GM18499 (cell line): ENCODE data around the gene DACH2.

Experiments
- ATAC-seq: cut with Tn5 transposase; IDR thresholded peaks from one replicate; pipeline ENCODE4 v1.9.1; 2021; ENCODE audit warnings: moderate number of reproducible peaks; ENCODE audit not compliant: insufficient read depth, unreplicated experiment

The DACH2 gene

DNA sequence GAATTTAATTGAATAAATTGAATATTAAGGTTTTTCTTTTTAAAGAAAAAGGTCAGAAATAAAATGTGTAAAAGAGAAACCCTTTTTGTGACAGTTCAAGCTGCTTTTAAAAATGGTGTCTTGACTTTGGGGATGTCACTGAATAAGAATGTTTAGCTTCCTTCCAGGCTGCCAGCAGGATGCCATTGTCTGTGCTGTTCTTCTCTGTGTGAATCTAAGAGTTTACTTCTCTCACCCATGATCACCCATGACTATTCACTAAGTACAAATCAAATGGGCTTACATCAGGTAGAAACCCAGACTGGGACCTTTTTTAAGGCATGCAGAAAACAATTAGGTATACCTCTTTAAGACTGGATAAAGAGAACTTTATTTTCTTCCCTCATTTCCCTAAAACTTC lies 115.3 kb downstream of the DACH2 start:
- no peak for ATAC-seq

DNA sequence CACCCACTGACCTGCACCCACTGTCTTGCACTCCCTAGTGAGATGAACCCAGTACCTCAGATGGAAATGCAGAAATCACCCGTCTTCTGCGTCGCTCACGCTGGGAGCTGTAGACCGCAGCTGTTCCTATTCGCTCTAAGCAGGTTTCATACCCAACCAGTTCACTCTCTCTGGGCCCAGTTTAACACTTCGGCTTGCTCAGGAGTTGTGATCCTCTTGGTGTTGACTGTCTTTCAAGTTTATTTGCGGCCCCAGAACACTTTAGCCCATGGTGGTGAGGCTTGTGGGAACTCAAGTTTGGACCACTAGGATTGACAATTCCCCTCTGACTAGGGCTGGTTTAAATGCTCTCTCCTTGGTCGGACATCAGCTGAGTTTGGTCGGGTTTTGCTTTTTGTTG lies 147.0 kb downstream of the DACH2 start:
- no peak for ATAC-seq

DNA sequence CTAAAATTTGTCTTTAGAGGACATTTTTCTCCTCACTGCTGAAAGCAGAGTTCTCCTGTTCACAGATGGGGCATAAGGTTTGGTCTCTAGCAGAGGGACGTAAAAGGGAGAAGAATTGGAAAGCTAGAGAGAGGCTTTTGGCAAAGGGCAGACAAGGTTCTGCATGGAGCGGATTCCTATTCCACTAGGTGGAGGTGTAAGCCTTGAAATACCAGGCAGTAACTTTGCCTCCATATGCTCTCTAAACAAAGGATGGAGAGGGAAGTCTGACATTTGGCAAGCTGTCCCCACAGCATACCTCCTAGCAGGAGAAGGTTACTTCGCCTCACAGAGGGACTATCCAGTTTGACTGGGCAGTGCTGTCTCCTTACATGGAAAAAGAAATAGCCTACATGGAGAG lies 174.7 kb downstream of the DACH2 start:
- ATAC-seq, result no peak

DNA sequence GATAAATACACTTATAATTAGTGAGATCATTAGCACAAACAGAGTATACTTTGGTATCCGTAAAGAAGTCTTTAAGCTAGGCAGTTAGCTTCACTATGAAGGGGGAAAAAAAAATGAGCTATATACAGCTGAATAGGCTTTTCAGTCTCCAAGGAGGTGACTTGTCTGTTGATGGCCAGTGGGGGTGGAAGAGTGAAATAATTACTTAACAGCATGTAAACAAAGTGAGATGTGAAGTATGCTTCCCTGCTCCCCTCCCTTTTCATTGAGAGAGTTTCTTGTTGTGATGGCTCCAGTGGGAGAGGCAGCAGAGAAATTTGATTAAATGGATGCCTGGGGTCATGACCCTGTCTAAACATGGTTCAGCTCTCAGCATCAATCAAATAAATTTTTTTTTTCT lies 180.9 kb downstream of the DACH2 start:
- no peak for ATAC-seq

DNA sequence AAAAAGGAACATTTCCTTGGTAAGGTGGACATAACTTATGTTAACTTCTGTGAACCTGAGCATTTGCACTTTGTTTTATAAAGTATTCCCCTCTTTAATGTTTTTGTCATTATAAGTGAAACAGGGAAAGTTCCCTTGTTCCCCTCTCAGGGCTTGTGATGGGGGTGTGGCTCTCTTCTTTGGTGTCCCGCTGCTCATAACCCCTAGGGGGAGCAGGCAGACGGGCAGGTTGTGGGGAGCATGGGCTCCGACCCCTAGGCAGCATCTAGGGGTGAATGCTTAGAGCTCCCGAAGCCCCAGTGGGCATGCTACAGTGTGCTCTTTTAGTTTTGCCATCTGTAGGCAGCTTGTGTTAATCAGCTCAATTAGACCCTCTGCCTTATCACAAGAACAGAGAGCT lies 200.4 kb downstream of the DACH2 start:
- no peak for ATAC-seq

DNA sequence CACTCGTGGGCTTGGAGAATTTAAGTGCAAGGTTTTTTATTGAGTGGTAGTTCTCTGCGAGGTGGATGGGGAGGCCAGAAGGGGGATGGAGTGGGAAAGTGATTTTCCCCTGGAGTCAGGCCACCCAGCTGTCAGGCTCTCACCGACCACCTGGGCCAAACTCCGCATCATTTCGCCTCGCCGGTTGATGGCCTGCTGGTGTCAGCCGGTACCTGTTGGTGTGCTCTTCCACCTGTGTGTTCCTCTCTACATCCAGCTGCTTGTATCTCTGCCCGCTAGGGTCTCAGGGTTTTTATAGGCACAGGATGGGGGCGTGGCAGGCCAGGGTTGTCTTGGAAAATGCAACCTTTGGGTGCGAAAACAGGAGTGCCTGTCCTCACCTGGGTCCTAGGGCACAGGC lies 200.9 kb downstream of the DACH2 start:
- ATAC-seq, result no peak

DNA sequence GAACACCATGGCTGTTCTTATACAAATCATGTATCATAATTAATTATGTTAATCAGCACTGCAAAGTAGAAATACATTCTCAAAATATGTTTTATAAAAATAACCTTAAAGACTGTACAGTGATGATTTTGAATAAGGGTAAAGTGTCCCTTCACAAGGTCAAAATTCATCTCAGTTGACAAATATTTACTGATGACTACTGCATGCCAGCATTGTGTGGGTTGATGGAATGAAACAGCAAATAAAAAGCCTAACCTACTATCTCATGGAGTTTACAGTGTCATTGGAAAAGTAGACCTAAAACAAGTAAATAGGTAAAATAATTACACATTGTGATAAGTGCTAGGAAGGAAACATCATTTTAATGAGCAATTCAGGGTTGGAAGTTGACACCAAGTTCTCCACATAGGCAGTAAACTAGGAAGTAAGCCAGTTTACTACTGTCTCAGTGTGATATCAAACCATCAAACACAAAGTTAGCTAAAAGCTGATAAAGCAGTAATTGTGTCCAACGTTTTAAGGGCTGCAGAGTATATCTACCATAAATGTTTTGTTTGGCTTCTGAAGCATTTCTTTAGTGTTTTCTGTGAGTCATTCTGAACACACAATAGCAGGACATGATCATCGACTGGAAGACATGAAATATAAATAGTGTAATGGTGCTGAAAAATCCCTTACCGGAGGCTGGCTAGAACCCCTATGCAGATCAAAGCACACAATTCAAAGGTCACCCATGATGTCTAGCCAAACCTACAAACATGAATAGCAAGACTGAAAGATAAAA lies 221.8 kb downstream of the DACH2 start:
- no peak for ATAC-seq

DNA sequence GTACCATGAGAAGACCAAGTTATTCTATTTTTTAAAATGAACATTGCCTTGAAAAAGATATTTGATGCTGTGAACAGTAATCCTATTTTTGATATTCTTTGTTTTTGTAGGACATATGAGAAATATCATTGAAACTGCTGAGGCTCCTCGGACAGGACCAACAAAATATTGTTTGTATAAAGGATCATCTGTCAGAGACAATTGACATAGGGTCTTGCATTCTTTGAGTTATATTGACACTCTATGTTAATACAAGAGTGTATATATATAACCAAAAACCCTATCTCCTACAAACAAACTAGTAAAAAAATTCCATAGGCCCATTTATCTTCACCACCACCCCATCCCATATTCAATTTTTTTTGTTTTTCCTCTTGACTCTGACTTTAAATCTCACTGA lies 222.7 kb downstream of the DACH2 start:
- ATAC-seq, result no peak

DNA sequence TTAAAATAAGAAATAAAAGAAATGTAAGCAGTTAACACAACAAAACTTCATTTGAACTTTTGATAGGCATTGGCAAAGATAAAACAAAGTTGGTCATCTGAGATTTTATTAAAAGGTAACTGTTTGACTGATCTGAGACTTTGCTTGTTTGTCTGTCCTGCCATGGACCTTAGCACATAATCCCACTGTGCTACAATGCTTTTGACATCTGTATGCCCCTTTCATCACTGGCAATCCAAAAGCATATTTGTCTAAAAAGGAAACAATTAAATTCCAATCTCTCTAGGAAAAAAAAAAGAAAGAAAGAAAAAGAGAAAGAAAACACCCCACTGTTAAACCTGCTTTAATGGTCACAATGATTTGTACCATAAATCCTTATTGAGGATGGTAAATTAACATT lies 231.0 kb downstream of the DACH2 start:
- ATAC-seq, result no peak

DNA sequence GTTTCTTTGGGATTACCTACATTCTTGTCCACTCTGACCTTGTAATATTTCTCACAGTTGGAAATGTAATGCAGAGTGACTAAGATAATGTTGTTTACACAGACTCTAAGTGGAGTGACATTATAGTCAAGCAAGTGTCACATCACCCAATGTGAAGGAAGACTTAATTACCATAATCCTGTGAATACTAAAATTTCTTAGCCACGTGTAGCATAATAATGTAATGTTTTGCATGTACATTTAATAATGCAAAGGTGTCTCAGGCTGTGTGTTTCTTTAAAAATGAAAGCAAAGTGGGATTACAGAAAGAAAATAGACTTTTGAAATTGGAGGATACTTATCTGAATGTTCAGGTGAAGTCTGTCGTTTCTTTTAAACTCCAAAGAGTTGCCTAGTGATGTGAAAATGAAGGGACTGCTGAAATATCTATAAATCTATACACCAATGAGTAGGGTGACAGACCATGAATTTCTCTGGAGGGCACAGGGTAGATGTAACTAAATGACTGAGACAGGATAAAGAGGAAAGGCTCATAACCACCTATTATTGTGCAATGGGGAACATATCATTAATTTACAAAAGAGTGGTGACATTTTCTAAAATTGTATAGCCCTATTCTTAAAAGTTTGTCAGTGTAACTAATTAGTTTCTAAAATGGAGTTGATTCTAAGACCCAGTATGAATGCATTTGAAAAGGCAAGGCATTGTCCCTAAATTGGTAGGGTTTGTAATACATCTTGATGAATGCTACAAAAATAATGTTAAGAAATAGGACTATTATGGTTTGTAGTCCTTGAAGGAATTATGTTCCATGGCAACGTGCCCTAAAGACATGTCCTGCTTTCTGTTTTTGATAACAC lies 235.7 kb downstream of the DACH2 start:
- no peak for ATAC-seq

DNA sequence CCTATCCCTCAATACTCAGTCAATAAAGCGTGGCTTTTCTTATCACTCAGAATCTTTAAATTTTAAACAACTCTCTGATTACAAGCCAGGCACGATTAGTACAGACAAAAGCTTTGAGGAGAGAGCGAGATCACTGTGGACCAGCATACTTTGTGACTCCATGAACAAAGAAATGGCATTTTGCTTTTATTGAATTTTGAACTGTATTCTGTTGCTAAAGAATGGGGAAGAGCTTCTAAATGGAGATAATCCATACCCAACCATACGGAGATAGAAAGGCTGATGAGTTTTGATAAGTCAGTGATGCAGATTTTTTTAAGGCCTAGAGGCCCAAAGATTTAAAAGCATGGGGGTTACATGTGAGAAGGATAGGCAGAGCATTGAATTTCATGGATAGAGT lies 259.1 kb downstream of the DACH2 start:
- no peak for ATAC-seq

DNA sequence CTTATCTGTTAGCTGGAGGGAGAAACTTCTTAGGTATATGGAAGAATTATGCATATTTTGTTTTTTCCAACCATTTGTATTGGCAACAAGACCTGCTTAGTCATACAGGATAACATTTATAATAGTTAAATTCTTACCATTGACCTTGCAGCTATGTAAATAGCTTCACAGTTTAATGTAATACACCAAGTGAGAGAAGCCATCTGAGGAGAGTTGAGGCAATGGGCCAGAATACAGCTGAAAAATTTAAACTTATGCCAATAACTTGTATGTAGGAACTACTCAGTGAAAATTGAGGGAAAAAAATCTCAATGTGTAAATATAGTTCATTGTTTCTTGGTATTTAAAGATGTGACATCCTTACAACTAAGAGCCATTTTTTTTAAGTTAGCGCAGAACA lies 273.5 kb downstream of the DACH2 start:
- ATAC-seq, result no peak

DNA sequence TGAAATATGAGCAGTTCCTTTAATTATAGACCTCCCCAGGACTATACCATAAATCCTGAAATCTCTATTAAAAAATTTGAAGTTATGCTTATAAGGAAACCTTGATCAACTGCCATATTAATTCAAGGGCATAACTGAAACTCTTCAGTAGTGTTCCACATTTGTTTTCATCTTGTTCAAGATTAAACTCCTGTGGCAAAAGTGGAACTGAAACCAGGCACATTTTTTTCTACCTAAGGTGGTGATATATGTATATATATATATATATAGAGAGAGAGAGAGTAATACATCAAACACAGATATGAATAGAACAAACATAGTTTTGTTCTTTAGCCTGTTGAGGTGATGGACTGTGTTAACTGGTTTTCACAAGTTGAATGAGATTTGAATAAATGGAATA lies 287.9 kb downstream of the DACH2 start:
- no peak for ATAC-seq

DNA sequence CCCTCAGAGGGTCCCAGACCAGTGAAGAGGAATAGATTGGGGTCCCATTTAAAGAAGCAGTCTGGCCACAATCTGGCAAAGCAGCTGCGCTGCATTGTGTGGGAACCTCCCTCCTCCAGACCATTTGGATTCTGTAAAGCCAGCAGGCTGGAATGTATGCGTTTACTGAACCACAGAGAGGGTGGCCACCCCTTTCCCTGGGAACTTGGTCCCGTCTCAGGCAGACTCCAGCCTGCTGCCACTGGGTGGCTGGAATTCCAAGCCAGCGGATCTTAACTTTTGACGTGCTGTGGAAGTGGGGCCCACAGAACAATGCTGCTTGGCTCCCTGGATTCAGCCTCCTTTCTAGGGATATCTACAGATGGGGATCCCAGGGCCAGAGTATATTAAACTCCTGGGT lies 307.2 kb downstream of the DACH2 start:
- ATAC-seq, result no peak

DNA sequence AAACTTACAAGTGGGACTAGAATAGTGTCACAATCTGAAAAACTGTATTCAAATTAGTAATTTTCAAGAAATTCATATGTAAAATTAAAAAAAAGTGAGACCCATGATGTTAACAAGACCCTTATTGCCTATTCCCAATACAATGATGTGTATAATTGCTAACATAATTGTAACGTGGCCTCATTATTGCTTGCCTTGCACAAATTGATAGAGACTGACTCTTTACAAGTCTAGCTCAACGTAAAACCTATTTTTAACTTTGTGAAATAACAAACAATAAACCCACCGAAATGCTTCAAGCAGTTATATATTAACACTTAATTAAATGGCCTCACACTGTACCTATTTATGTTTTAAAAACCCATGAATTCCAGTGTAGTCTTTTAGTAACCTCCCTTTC lies 312.5 kb downstream of the DACH2 start:
- no peak for ATAC-seq

DNA sequence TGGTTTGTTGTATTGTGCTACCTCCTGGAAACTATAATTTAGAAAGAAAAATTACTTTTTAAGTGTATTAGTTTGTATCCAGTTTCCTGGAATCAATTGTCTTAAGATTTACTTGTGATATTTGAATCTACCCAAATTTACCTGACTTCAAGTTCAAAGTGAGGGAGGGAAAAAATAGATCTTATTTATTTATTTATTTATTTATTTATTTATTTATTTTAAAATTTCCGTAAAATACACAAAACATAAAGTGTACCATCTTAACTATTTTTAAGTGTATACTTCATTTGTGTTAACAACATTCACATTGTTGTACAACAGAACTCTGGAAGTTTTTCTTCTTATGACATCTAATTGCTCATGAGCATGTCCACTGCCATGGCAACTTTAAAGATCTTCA lies 356.0 kb downstream of the DACH2 start:
- ATAC-seq, result no peak

DNA sequence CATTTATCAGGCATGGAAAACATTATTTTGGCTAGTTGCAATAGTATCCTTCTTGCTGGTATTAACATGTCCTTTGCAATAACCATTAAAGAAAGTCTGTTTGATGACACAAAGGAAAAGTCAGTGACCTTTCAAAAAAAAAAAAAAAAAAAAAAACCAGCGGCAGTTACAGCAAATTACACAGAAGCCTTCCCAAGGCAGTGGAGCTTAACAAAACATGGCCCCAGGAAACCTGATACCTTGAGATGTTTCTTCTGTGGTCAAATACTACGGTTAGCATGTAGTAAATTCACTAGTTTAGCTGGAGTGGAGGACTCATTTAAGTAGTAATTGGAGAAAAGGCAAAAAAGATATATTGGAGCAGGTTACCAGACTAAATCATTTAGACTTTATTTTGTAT lies 359.1 kb downstream of the DACH2 start:
- no peak for ATAC-seq

DNA sequence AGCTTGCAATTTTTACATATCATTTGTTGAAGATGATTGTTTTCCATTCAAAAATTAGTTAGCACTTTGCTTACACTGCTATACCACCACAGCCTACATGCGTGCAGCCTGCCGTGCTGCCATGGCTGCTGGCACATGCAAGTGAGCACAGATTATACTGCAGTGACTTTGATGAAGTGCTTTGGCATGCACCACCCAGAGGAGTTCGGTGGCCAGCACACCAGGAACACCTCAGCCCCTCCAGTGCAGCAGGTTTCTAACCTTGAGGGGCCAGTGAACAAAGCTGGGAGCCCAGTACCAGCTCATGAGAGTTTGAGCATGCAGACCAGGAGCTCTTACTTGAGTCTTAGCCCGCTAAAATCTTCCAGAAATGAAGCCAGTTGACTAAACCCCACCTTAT lies 431.5 kb downstream of the DACH2 start:
- no peak for ATAC-seq

DNA sequence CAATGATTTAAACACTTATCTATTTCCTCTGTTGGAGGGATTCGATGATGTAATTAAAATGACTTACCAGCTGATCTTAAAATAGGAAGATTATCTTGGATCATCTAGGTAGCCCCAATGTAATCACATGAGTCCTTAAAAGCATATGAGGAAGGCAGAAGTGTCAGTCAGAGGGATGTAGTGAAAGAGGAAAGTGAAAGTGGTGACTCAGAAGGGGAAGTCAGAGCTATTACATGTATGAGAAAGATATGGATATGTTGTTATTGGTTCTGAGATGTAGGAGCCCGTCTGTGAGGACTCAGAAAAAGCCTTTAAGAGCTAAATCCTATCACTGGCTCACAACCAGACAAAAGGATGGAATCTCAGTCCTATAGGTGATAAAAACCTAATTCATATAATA lies 456.4 kb downstream of the DACH2 start:
- ATAC-seq, result peak; percentile 74

DNA sequence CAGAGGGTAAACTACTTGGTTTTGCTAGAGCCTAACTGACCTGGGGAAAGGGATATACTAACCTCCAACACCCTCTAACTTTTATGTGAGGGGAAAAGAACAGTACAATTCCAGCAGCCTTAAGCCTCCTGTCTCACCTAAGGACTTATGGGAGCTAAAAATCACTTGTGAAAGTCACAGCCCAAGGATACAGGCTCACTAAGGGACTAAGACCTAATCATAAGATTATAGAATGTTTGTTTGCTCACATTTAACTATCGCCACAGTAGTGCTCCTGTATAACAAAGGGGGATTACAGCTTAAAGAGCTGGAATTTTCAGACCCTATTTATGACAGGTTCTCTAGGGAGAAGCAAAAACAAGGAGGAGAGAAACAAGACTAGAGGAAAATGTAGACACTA lies 548.7 kb downstream of the DACH2 start:
- ATAC-seq, result no peak

DNA sequence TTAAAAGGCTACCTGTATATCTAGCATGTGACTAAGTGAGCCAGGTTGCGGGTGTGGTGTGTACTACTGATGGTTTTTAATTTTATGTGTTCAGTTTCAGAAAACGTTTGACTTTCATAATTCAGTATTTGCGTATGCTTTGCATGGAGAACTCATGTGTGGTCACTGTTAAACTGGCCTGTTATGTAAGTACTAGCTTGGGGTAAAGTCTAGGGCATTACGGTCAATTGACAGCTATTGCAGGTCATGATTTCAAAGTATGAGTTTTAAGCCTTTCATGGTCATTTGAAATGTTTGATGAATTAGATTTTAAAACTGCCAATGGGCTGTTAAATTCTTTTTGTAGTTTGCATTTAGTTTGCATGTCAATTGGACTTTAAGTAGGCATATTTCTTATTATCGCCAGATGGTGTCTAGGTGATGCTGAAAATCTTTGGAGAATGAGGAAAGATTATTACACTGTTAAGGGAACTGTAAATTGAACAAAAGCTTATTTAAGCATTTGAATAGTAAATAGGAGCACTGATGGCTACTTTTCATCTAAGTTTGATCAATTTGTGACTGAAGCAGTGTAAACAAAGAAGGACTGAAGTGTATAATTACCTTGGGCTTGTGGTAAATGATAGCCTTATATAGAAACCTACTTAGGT lies 563.4 kb downstream of the DACH2 start:
- ATAC-seq, result no peak
